ENCODE data around the gene RPS6KA4. TPM values are rescaled to one million over a fixed set of nuclear protein-coding genes. Genes with fewer than 3 reads are reported as not detected.

The RPS6KA4 gene
- total and polyA plus RNA-seq, 2 of the 13 experiments (the other 11 are each of a cell fraction or from before 2014, with no cell fraction given), result 8.9 to 14.2 TPM

DNA sequence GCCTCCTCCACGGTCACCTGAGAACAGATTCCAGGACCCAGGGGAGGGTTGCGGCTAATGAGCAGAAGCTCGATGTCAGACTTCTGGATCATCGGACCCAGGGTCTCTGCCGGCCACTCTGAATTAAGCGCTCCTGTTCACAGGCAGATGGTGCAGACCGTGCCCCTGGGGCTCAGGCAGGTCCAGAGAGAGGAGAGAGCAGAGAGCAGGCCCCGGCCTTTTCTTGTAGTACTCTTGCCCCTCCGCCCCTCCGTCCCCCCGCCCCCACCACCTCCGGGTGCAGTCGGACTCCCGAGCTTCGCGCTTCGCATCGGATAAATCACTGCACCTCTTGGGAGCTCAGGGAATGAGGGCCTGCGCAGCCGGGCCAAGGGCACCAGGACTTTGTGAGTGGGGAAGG, 50.3 kb downstream of the RPS6KA4 start:
- Histone ChIP-seq H2AFZ (ENCODE audit: low read length) (no peak overlapping the region), H4K20me1 (ENCODE audit: insufficient read depth, low read length) (no peaks in the 10 kb centered on the region), H3K36me3 (replicated peaks in 1 of 2; ENCODE audit: control insufficient read depth in 1 of 2, insufficient read depth in 2 of 2, low read length in 2 of 2) (no peaks in the 10 kb centered on the region), H3K4me3 (replicated peaks in 1 of 3; ENCODE audit: insufficient read depth in 1 of 3, low read depth in 2 of 3, low read length in 3 of 3) (no peak overlapping the region), H3K4me1 (ENCODE audit: insufficient read depth, low read length) (no peaks in the 10 kb centered on the region), H3K79me2 (ENCODE audit: insufficient read depth, low read length) (no peaks in the 10 kb centered on the region), H3K9me3 (ENCODE audit: low read length) (no peaks in the 10 kb centered on the region), H3K4me2 (ENCODE audit: low read depth, low read length) (no peak overlapping the region), H3K27ac (ENCODE audit: extremely low read length, insufficient read depth, low read length) (no peak overlapping the region), H3K27me3 (ENCODE audit: control insufficient read depth in 1 of 2, insufficient read depth in 2 of 2, low read length in 2 of 2) (peaks cover 5 to 45% of the 10 kb centered on the region in 2 experiments), H3K9ac (ENCODE audit: insufficient read depth, low read depth, low read length) (no peak overlapping the region)
- no peak for ATAC-seq
- no peak for FAIRE-seq
- TF ChIP-seq YEATS2 (CRISPR knock-in tag; IDR thresholded peaks at IDR 0.05; ENCODE audit: borderline replicate concordance) (no peak), KMT2A (CRISPR knock-in tag; IDR thresholded peaks at IDR 0.05) (no peak), AGO1 (IDR thresholded peaks at IDR 0.05; ENCODE audit: low read depth, low read length, poor library complexity, severe bottlenecking) (no peak), KLF15 (CRISPR knock-in tag; IDR thresholded peaks at IDR 0.05; ENCODE audit: borderline replicate concordance) (no peak), ZNF331 (CRISPR knock-in tag; IDR thresholded peaks at IDR 0.05) (no peak), RBM22 (optimal IDR thresholded peaks at IDR 0.05; ENCODE audit: low read length) (no peak), NR2F1 (CRISPR knock-in tag; IDR thresholded peaks at IDR 0.05) (no peak), PHF5A (CRISPR knock-in tag; IDR thresholded peaks at IDR 0.05; ENCODE audit: low read depth, unreplicated experiment) (no peak), ZNF605 (CRISPR knock-in tag; IDR thresholded peaks at IDR 0.05) (no peak)
- TF ChIP-seq, protein P1, sequence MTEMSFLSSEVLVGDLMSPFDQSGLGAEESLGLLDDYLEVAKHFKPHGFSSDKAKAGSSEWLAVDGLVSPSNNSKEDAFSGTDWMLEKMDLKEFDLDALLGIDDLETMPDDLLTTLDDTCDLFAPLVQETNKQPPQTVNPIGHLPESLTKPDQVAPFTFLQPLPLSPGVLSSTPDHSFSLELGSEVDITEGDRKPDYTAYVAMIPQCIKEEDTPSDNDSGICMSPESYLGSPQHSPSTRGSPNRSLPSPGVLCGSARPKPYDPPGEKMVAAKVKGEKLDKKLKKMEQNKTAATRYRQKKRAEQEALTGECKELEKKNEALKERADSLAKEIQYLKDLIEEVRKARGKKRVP (CRISPR knock-in tag; IDR thresholded peaks at IDR 0.05), result no peak
- TF ChIP-seq, protein P2, sequence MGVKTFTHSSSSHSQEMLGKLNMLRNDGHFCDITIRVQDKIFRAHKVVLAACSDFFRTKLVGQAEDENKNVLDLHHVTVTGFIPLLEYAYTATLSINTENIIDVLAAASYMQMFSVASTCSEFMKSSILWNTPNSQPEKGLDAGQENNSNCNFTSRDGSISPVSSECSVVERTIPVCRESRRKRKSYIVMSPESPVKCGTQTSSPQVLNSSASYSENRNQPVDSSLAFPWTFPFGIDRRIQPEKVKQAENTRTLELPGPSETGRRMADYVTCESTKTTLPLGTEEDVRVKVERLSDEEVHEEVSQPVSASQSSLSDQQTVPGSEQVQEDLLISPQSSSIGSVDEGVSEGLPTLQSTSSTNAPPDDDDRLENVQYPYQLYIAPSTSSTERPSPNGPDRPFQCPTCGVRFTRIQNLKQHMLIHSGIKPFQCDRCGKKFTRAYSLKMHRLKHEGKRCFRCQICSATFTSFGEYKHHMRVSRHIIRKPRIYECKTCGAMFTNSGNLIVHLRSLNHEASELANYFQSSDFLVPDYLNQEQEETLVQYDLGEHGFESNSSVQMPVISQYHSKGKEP (CRISPR knock-in tag; IDR thresholded peaks at IDR 0.05), result no peak
- TF ChIP-seq, protein P3, sequence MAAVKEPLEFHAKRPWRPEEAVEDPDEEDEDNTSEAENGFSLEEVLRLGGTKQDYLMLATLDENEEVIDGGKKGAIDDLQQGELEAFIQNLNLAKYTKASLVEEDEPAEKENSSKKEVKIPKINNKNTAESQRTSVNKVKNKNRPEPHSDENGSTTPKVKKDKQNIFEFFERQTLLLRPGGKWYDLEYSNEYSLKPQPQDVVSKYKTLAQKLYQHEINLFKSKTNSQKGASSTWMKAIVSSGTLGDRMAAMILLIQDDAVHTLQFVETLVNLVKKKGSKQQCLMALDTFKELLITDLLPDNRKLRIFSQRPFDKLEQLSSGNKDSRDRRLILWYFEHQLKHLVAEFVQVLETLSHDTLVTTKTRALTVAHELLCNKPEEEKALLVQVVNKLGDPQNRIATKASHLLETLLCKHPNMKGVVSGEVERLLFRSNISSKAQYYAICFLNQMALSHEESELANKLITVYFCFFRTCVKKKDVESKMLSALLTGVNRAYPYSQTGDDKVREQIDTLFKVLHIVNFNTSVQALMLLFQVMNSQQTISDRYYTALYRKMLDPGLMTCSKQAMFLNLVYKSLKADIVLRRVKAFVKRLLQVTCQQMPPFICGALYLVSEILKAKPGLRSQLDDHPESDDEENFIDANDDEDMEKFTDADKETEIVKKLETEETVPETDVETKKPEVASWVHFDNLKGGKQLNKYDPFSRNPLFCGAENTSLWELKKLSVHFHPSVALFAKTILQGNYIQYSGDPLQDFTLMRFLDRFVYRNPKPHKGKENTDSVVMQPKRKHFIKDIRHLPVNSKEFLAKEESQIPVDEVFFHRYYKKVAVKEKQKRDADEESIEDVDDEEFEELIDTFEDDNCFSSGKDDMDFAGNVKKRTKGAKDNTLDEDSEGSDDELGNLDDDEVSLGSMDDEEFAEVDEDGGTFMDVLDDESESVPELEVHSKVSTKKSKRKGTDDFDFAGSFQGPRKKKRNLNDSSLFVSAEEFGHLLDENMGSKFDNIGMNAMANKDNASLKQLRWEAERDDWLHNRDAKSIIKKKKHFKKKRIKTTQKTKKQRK (IDR thresholded peaks at IDR 0.05; ENCODE audit: low read length), result no peak
- TF ChIP-seq, protein P4, sequence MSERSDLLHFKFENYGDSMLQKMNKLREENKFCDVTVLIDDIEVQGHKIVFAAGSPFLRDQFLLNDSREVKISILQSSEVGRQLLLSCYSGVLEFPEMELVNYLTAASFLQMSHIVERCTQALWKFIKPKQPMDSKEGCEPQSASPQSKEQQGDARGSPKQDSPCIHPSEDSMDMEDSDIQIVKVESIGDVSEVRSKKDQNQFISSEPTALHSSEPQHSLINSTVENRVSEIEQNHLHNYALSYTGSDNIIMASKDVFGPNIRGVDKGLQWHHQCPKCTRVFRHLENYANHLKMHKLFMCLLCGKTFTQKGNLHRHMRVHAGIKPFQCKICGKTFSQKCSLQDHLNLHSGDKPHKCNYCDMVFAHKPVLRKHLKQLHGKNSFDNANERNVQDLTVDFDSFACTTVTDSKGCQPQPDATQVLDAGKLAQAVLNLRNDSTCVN (CRISPR knock-in tag; IDR thresholded peaks at IDR 0.05; ENCODE audit: borderline replicate concordance), result no peak
- TF ChIP-seq, protein P5, sequence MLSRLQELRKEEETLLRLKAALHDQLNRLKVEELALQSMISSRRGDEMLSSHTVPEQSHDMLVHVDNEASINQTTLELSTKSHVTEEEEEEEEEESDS (CRISPR knock-in tag; IDR thresholded peaks at IDR 0.05; ENCODE audit: borderline replicate concordance), result no peak
- ChIA-PET CTCF (ENCODE audit: low intra/inter-chr PET ratio, low total read pairs) (no interaction called here), POLR2A (no interaction called here)
- DNase-seq (ENCODE audit: low spot score), result no peak
- 62% methylated on average over 13 of the region's 20 CpGs for WGBS (ENCODE audit: low lambda C conversion rate)
- in situ Hi-C loops (cut with HindIII; ENCODE audit: extremely low pct_ligation_motif_present, low pct_unique_long_range_greater_than_20kb), result no loop called here
- intact Hi-C loops (cut with micrococcal nuclease; ENCODE audit: unreplicated experiment), result no loop called here
- BruUV-seq (replicated peaks), result no TSS peak
